COR-L47 (cell line): ENCODE data around the gene WDR37.
"Not testable (repeated sequence)": the region's sequence is repeated elsewhere in the genome, so short reads cannot be mapped to it uniquely, and the experiment has no call there.

Source experiments
- DNase-seq: peaks from one replicate; lab custom pipeline; 2025; lab: John Stamatoyannopoulos, UW

WDR37 gene

GRCh38 chr10:1056326-1057105 lies at the start of gene WDR37:
WDR37 (plus strand) TSS chr10:1056385; CDS start chr10:1072156, 15,771 bp downstream.
- peak; percentile 46 for DNase-seq

GRCh38 chr10:1006573-1006972 lies 49.6 kb upstream of the WDR37 start:
- no peak for DNase-seq

DNA sequence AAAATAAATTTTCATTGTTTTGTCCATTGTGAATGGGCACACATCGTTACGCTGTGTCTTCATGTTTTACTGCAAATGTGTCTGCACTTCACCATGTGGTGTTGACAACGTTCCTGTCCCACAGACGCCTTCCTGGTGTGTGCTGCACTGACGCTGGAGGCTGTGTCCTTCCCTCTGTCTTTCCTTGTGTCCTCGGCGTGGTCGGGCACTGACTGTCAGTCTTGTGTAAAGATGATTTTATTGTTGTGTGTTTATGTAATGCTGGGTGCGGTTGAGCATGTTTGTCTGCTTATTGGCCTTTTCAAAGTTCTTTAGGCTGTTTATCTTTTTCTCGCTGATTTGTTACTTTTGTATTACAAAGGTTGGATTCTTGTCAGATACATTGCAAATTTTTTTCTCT lies 48.6 kb upstream of the WDR37 start:
- no peak for DNase-seq

GRCh38 chr10:1009071-1009494 lies 47.1 kb upstream of the WDR37 start:
- no peak for DNase-seq

GRCh38 chr10:1009947-1010346 lies 46.2 kb upstream of the WDR37 start:
- not testable (repeated sequence) for DNase-seq

DNA sequence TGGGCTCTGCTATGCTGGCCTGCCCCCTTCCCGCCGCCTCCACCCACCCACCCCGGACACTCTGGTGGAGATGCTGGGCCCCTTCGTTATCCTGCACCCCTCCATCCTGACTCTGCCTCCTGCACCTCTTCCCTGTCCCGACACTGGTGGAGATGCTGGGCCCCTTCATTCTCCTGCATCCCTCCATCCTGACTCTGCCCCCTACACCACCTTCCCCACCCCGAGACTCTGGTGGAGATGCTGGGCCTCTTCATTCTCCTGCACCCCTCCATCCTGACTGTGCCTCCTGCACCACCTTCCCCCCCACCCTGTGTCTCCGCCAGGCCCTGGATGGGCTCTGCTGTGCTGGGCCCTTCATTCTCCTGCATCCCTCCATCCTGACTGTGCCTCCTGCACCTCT lies 45.5 kb upstream of the WDR37 start:
- DNase-seq, result no peak

GRCh38 chr10:1011696-1012095 lies 44.5 kb upstream of the WDR37 start:
- DNase-seq, result no peak

GRCh38 chr10:1015688-1016087 lies 40.5 kb upstream of the WDR37 start:
- no peak for DNase-seq

GRCh38 chr10:1019362-1019761 lies 36.8 kb upstream of the WDR37 start:
- DNase-seq, result no peak

DNA sequence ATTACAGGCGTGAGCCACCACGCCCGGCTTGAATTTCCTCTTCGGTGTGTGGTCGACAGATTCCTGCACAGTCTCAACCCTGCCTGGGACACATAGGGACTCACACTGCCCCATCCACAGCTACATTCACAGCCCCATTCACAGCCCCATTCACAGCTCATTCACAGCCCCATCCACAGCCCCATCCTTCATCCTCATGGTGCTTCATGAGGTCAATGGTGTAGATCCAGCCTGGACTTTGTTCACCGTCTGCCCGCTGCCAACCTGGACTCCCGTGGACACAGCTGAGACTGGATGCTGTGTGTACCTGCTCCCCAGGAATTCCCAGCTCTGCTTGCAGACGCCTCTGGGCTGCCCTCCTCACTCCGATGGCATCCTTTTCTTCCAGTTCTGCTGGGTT lies 35.7 kb upstream of the WDR37 start:
- no peak for DNase-seq

- DNase-seq, result no peak
These were observed 35.2 kb upstream of the WDR37 start for GRCh38 chr10:1020958-1021357.

GRCh38 chr10:1022413-1022812 lies 33.8 kb upstream of the WDR37 start:
- no peak for DNase-seq

- DNase-seq, result no peak
These were observed 32.1 kb upstream of the WDR37 start for GRCh38 chr10:1024103-1024502.

- DNase-seq, result no peak
These were observed 30.5 kb upstream of the WDR37 start, which contains the start of gene IDI2 for GRCh38 chr10:1025683-1026082. IDI2 (minus strand) TSS chr10:1025859; CDS start chr10:1024723, 1,136 bp downstream.

DNA sequence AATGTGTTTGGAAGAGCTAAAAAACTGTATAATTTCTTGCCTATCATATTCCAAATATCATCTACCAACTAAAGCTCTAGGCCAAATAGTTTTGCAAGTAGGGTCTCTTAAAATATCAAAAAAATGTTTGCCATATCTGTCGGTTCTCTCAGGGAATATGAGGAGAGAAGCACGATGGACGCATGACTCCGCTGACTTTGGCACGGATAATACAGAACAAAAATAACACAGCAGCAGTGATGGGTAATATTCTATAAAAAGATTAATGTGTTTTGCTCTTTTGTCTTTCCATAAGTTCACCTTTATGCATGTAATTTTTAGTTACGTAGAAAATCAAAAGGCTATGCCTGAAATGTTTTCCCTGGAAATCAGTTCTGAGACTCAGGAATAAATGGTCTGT lies 29.6 kb upstream of the WDR37 start:
- no peak for DNase-seq

GRCh38 chr10:1029838-1030237 lies 26.3 kb upstream of the WDR37 start:
- DNase-seq, result no peak

- no peak for DNase-seq
These were observed 22.6 kb upstream of the WDR37 start for GRCh38 chr10:1033601-1034000.

GRCh38 chr10:1034758-1035157 lies 21.4 kb upstream of the WDR37 start:
- DNase-seq, result no peak

GRCh38 chr10:1035201-1035600 lies 21.0 kb upstream of the WDR37 start:
- DNase-seq, result no peak

DNA sequence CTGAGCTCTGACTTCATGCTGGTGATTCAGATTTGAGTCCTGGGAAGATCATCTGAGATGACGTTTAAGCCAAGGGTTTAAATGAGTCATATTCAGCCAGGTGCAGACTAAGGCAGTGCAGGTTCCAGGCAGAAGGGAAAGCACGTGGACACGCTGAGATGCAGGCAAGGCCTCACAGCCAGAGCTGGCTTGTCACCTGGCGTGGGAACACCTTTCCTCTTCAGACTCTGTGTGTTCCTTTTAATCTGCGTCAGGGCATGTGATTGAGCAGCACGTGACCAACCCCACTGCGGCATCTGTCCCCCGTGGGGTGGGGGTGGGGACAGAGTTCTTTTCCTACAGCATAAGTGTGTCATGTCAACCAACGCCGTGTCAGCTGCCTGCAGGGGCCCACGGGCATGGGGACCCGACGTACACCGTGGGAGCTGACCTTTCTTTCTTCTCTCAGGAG lies 19.8 kb upstream of the WDR37 start:
- DNase-seq, result no peak

- DNase-seq, result no peak
These were observed 19.1 kb upstream of the WDR37 start for GRCh38 chr10:1037098-1037497.

DNA sequence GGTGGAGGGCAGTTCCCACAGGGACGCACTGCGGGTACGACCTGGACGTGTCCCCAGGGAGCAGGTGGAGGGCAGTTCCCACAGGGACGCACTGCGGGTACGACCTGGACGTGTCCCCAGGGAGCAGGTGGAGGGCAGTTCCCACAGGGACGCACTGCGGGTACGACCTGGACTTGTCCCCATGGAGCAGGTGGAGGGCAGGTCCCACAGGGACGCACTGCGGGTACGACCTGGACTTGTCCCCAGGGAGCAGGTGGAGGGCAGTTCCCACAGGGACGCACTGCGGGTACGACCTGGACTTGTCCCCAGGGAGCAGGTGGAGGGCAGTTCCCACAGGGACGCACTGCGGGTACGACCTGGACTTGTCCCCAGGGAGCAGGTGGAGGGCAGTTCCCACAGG lies 17.4 kb upstream of the WDR37 start:
- not testable (repeated sequence) for DNase-seq

- no peak for DNase-seq
These were observed 16.1 kb upstream of the WDR37 start for GRCh38 chr10:1040133-1040532.

DNA sequence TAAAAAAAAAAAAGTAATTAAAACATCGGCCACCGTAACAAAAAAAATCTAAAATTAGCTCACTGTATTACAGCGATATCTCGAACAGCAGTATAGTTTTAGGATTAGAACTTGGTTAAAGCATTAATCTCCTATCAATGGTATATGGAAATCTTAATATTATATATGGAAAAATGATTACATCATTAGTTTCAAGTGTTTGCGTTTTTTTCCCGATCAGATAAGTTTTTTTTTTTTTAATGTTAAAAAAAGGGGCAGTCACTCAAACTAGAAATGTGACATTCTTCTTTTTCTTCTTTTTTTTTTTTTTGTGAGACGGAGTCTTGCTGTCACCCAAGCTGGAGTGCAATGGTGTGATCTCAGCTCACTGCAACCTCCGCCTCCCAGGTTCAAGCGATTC lies 14.7 kb upstream of the WDR37 start:
- DNase-seq, result no peak
